ENCODE measurements around the gene TBC1D17.

TBC1D17 gene

DNA sequence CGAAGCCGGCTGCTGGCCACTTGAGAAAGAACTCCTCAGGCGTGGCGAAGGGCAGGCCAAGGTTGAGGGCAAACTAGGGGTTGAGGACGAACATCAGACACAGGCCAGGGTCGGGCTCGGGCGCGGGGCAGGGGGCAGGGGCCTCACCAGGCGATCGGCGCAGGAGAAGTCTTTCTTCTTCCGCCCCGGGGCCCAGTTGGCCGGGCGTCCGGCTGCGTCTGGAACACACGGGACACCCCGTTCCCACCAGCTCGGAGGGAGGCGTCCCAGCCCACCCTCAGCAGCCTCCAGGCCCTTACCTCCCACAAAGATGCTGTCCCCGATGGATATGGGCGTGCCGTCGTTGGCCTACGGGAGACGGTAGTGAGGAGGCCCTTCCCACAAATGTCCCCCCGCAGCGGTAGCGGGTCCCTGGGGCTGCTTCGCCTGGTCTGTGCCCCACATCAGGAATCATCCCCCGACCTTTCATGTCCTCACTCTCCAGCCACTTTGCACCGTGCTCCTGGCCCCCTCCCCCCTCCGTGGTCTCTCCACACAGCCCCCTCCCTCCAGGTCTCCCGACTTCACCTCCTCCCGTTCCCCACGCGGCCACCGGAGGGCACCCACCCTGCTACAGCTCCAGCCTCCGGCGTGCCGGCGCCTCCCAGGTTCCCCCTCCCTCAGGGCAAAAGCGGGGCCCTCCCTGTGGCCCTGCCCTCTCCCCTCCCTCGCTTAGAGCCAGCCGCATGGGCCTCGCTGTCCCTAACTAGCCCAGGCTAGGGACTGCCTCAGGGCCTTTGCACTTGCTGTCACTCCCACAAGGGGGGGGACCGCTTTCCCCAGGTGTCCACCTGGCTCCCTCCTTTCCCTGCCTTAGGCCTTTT lies 14.9 kb upstream of the TBC1D17 start:
- DNase-seq, result no peak

DNA sequence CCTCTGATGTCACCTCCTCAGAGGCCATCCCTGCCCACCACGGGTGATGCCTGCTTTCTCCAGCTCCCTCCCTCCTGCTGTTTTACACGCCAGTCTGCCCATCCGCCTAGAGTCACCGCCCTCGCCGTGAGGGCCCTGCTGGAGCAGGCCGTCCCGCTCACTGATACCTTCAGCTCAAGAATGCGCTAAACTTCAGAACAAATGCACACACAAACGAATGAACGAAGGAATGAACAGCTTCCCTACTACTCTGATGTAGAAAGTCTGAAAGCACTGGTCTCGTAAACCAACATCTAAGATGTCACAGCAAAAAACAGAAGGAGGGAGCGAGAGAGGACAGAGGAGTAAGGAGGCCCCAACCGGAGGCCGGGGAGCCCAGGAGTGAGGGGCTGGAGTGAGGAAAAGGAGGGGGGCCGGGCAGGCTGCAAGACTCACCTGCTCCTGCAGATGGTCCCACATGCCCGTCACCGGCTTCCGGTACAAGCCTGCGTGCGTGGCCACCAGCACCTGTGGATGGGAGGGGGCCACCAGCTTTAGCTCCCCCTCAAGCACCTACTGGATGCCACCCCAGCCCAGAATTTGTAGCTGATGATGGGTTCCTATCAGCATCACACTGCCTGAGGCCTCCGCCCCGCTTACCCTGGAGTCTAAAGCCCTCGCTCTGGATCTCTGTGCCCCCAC lies 14.1 kb upstream of the TBC1D17 start:
- no peak for DNase-seq

DNA sequence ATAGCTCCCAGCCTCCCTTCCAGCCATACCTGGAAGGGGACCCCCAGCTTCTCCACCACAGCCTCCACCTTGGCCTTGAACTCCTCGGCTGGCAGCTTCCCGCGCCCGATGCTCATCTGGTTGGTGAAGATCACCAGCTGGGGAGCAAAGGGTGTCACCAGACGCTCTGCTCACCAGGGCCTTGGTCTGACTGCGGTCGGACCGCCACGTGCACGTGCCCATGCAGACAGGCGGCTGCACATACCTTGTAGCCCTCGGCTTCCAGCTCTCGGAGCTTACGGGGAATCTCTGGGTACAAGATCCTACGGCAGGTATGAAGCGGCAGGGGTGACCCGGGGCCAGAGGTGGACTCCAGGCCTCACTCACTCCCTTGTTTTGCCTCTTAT lies 13.6 kb upstream of the TBC1D17 start:
- no peak for DNase-seq

DNA sequence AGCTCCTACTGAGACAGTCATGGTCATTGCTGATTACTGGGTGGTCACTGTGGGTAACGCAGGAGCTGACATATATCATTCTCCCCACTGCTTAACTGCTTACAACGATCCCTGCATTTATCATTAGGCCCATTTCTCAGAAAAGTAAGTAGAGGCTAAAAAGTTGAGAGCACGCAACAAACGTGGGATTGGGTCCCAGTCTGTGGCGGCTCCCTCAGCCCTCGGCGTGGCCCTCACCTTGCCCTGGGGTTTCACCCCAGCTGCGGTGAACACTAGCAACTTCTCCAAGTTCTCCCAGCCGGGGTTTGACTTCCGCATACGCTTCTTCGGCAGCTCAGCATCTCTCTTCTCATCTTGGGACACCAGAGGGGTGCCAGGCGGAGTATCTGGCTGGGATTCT lies 12.6 kb upstream of the TBC1D17 start:
- no peak for DNase-seq

DNA sequence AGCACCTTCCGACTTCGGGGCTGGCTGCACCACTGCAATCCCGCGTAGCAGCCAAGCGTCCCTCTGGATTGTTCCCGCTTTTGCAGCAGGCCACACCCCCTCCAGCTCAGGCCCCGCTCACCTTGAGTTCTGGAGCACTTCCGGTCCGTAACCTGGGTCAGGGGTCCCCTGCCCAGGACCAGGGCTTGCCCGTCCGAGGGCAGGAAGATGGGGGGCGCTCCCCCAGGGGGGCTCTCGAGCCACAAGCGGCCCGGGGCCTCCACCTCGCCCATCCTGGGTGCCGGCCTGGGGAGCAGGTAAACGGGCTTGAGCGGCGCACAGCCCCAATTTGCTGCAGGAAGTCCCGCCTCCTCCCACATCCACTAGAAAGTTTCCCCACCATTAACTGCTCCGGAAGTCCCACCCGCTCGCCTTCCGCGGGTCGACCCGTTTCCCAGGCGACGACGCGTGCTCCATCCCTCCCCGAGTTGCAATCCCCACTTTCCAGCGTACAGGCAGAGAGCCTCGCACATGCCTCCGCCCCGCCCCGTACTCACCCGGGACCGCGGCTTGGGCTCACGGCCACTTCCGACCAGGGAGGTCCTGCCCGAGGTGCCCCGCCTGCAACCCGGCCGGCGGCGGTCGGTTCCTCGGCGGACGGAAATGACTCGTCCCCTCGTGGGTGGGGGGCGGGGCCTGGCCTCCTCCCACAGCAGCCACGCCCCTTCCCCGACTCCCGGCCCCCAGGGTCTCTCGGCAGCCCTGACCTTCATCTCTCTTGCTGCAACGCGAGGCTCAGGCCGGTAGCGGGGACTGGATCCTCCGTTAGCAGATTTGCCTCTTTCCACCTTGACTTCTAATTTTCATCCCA lies 10.3 kb upstream of the TBC1D17 start, which contains the start of gene PNKP:
Gene PNKP, minus strand, starts transcription at position 644 of the 850 bp plus-strand sequence. Its CDS starts 372 bp downstream, at position 272.
- peak; percentile 78 for DNase-seq

DNA sequence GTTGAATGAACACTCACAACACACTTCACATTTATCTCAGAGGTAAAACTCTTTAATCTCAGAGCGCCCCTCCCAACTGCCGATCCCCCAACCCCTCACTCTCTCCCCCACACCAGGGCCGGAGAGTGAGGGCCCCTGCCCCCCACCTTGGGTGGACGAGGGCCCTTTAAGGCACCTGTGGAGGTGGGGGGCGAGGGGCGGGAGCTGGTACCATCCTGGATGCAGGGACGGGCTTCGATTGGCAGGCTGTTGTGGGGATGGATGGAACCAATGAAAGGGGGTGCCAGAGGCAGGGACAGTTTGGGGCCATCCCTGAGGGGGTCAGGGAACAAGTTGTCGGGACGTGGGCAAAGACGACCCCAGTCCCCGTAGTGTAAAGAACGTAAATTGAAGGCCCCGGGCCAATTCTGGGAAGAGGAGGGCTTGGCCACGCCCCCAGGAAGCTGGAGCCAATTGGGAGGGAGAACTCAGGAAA lies 8.5 kb upstream of the TBC1D17 start:
- DNase-seq, result no peak

DNA sequence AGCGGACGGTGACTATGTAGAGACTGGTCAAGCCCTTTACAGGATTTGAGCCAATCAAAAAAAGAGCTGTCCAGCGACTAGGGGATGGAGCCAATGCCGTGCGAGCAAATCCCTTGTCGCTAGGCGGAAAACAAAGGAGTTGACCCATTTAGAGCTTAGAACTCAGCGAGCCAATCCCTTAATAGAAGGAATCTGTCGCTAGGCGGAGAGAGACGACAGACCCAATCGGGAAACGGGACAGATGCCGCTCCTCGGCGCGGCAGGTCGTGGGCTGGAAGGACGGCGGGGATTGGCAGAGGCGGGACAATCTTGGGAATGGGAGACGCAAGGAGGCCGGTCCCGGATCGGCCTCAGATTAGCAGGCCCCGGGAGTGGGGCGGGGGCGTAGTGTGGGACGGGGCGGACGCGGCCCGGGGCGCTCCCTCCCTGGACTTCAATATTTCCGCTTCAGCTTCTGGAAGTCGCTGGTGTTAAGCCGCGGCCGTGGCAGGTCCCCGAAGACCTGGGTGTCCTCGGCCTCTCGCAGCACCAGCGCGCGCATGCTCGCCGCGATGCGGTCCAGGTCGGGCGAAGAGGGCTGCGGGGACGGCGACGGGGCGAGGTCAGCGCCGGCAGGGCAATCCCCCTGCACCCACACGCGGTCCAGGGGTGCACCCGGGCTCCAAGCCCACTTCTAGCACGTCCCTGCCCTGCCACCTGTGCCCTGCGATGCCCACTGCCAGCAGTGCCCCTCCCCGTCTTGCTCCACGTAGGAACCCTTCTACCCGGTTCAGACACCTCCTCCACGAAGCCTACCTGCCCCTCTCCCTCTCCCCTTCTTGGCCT lies 7.8 kb upstream of the TBC1D17 start:
- peak; percentile 99 for DNase-seq

DNA sequence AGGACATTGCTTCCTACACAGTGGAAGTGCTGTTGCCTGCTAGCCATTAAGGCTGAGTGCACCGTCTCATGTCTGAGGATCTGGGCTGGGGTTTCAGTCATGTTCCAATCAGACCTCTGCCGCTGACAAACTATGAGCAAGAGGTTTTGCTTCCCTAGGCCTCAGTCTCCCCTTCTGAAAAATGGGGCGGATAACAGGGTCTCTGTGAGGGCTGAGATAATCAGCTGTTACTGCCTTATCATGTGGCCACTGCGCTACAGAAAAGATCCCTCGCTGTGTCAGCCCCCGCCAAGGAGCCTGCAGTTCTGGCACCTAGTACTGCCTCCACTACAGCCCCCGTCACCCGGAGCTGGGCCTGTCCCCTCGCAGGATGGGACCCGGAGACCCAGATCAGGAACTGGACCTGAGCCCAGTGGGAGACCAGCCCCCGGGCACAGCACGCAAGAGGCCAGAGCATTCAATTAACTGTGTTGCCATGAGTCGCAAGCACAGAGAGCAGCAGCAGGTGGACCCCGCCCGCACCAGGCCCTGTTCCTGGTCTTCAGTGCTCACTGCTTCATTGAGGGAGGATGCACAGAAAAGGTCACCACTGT lies 7.1 kb upstream of the TBC1D17 start:
- no peak for DNase-seq

DNA sequence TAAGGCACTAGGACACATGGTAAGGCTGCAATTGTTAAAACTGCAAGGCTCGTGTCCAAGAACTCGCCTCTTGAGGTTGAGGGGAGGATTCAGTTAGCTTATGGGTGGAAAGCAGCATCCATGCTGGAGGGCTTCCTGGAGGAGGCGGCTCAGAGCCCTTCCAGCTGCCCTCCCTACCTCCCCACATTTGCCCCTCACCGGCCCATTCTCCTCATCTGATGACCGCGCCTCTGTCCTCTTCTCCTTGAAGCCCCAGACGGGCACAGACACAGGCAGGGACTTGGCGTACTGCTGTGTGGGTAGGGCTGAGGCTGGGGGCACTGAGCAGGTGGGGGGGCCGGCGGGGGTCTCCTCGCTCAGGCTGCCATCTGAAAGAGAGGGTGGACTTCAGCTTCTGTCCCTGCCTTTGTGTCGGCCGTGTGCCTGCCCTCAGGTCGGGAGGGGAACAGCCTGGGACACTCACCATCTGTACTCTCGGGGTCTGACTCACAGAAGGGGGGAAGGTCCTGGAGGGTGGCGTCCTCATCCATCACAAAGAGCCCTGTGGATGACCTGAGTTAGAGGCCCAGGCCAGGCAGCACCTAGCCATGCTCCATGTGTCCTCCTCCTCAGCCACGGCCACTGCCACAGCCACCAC lies 6.0 kb upstream of the TBC1D17 start:
- no peak for DNase-seq

DNA sequence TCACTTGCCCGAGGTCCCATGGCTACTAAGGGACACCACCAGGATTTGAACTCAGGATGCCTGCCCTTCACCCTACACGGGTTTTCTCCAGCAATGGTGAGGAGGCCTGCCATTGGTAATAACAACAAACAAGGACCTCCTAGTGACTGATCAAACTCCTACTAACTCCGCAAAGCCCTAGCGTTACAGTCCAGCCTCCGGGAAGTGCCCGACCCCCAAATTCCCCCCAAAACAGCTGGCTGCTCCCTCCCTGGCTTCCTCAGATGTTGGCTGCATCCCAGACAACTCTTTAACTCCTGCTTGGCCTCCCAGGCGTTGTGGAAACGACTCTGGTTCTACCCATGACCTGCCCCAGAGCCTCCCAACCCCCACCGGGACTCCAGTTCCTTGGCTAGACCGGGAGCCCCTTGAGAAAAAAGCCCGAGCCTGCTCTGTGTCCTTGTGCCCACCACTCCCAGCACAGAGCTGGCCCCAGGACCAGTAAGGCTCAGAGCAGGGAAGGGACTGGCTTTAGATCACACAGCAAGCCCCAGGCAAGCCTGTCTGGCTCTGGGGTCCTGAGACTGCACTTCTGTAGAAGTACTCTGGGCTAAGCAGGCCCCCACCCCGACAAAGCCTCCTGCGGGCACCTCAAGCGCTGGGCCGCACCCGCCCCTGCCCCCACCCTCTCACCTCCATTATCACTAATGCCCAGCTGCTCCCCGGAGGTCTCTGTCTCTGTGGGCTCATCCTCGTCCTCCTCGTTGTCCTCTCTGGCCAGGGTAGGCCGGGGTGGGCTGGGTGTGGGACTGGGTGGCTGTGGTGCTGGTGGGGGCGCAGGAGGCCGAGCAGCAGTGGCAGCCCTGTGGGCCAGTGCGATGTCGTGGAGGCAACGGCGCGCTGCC lies 5.0 kb upstream of the TBC1D17 start:
- no peak for DNase-seq

DNA sequence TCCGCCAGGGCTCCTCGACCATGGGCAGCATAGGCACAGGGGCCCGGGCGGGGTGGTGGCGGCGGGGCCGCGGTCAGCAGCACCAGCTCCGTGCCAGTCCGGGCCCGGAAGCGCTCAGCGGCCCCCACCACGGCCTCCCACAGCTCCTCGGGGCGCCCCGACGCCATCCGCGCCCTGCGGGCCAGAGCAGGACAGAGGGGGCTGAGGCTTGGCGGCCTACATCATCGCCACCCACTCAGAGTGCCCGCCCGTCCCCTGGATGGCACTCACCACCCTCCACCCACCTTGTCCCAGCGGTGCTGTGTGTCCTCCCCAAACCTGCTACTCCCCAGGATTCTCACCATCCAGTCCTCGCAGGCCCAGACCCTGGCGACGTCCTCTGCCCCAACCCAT lies 4.4 kb upstream of the TBC1D17 start:
- DNase-seq, result no peak

DNA sequence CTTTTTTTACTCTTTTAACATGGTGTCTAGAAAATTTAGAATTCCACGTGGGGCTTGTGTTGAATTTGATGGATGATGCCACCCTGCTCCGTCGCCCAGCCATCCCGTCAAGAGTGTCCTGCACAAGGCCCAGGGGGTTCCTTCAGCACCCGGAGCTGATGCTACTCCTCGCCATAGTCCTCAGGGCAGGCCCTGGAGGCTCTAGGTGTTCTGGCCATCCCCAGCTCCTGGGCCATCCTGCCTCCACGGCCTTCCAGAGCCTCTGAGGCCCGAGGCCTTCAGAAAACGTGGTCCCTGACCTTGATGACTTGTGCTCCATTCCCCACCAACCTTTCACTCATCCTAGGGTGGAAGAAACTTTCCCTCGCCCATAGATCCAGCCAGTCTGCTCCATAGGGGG lies 3.7 kb upstream of the TBC1D17 start:
- DNase-seq, result no peak

DNA sequence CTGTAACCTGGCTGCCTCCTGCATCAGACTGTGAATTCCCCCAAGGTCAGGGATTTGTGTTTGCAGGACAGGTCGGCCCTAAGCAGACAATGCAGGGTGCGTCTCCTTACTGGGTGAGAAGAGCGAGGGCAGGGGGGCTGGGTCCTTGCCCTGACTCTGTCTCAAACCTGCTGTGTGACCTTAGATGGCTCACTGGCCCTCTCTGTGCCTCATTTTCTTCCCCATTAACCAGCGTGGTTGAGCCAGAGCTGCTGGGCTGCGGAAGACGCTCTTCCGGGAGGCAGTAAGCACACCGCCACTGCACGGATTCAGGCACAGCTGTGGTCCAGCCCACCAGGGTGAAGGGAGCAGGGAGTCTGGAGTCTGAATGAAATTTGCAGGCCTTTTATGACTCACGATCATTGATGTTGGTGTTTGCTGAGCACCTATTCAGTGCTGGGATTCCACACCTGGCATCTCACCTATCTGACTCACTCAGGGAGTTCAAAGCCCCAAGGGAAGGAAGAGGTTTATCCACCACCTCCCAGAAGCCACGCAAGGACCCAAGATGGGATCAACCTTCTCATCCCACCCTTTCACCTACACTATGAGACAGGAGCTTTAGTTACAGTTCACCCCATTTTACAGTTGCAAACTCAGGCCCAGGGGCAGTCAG lies 2.9 kb upstream of the TBC1D17 start:
- no peak for DNase-seq

DNA sequence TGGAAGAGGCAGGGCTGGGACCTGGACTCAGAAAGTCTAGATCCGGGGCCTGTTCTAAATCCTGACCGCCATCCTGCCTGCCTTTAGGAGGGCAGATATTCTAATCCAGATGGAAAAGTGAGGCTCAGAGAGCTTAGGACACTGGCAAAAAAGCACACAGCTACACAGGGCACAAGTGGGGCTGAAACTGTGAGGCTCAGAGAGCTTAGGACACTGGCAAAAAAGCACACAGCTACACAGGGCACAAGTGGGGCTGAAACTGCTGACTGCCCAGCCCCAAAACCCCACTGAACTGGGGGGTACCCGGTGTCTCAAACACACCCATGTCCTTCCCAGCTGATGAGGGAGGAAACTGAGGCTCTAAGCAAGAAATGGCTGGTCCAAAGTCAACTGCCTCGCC lies 2.3 kb upstream of the TBC1D17 start:
- DNase-seq, result no peak

DNA sequence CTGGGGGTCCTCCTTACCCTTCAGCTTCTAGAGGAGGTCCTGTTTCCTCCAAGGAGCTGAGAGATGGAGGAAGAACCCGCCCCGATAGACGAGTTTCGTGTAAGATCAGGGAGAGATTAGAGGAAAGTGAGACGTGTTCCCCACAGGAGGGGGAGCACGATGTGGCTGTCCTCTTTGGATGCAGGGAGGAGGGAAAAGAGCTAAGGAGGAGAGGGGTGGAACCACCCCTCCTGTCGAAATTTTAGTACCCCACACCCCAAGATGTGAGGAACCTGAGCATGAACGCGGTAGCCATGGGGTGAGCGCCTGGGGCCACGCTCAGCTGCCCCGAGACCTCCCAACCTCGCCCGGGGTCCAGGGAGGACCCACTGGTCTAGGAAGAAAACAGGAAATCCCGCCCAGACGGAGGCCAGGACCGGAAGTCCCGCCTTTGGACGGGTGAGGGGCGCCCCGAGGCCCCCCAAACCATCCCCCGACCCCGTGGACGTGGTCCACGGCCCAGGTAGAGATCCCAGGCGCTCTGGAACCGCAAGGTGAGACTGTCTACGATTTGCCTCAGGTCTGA lies 1.6 kb upstream of the TBC1D17 start:
- peak; percentile 17 for DNase-seq

DNA sequence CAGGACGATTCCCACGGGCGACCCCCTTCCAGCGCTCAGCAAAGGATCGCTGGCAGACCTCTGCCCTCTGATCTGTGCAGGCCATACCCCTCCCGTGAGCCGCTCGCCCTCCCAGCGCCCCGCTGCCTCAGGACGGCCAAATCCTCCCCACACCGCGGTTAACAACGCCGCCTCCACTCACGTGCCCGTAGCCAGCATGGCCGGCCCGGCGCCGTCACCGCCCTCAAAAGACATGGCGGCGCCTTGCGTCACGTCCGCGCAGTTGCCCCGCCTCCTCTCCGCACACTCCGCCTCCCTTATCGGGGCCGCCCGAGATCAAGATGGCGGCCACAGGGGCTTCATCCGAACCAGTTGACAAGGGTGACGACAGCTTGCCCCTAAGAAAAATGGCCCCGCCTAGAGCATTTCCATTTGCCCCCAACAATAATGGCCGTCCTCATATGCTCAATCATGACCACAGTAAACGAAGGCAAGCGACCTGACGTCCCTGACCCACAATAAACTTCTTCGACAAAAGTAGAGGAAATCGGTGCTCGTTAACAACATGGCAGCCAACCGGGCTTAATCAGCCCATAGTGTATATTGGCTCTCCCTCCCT lies 981 bp upstream of the TBC1D17 start:
- DNase-seq, result peak; percentile 98

DNA sequence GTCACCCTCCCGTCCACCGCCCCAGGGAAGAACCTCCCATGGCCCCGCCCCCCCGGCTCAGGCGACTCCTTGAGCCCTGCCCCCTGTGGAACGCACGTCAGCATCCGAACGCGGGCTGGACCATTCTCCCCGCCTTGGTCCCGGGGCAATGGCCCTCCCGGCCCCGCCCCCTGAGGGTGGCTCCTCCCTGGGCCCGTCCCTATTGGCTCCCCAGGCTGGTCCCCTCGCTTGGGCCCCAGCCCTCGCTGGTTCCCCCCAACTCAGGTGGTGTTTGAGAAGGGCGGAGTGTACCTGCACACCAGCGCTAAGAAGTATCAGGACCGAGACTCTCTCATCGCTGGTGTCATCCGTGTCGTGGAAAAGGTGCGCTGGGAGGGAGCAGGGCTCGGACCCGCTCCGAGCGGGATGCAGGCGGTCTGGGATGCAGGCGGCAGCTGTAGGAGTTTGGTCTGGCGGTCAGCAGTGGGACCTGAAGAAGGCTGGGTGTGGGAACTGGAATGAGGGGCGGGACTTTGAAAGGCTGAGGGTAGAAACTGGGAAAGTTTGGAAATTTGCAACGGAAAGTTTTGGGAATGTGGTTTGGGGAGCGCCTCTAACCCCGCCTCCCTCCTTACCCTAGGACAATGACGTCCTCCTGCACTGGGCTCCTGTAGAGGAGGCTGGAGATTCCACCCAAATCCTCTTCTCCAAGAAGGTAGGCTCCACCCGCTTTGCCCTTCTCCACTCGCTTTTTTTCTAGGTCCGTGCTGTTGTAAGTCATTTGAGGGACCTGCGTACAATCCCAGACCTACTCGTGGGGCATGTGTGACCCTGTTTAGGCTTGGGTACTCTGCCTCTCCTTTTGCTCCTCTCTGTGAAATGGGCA lies 609 bp downstream of the TBC1D17 start:
- DNase-seq, result peak; percentile 86

DNA sequence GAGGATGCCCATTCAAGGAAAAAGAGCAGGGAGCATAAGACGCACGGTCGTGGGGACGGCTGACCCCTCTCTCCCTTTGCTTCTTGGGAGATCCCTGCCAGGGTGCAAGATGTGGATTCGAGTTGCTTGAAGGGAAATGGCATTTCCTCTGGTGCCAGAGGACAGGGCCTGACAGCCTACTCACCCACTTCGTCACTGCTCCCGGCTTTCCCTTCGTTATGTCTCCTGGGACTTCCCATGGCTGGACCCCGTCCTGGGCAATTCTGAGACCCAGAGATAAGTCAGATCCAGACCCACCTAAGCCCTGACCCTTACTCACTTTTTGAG lies 1.2 kb downstream of the TBC1D17 start:
- no peak for DNase-seq

Measured in kidney glomerular epithelial cell (primary cell).